Measurements from ENCODE around the gene ZNF664.

DNA sequence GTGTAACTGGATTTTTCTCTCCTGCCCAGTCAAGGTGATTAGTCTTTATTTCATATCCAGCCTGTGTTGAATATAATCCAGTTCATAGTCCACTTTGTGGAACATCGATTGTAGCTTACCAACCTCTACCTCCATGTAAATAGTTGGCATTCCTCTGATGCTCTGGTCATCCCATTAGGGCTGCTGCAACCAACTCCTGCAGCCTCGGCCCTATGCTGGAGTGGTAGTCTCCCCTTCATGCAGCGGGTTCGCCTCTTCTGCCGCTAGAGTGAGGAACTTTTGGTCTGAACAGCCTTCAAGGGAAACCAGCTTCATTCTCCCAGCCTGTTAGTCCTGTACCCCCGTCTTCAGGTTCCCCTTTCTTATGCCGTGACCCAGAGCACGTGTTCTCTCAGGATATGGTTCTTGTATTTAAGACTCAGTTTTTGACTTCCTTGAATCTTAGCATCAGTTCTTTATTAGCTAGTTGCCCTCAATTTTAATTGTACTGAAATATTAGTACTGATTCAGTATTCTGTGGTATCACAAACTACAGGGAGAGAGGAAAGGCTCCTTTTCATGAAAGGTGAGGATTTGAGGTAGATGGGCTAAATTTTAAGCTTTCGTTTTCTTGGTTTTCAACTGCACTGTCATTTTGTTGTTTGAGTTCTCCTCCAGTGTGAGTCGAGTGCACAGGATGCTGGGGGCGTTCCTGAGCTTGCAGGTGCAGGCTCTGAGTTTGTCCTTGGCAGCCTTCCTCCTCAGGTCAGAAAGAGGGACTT lies 33.2 kb downstream of the ZNF664 start:
- no peak for TF ChIP-seq RAD21 (conservative IDR thresholded peaks at IDR 0.05)
- no peak for TF ChIP-seq EZH2 (IDR thresholded peaks at IDR 0.05; ENCODE audit: borderline replicate concordance, insufficient read depth, low read length, poor library complexity, severe bottlenecking)
- TF ChIP-seq POLR2AphosphoS5 (IDR thresholded peaks at IDR 0.05): no peak
- TF ChIP-seq, protein P1, sequence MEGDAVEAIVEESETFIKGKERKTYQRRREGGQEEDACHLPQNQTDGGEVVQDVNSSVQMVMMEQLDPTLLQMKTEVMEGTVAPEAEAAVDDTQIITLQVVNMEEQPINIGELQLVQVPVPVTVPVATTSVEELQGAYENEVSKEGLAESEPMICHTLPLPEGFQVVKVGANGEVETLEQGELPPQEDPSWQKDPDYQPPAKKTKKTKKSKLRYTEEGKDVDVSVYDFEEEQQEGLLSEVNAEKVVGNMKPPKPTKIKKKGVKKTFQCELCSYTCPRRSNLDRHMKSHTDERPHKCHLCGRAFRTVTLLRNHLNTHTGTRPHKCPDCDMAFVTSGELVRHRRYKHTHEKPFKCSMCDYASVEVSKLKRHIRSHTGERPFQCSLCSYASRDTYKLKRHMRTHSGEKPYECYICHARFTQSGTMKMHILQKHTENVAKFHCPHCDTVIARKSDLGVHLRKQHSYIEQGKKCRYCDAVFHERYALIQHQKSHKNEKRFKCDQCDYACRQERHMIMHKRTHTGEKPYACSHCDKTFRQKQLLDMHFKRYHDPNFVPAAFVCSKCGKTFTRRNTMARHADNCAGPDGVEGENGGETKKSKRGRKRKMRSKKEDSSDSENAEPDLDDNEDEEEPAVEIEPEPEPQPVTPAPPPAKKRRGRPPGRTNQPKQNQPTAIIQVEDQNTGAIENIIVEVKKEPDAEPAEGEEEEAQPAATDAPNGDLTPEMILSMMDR (IDR thresholded peaks at IDR 0.05; ENCODE audit: poor library complexity, severe bottlenecking): no peak
- TF ChIP-seq, protein P2, sequence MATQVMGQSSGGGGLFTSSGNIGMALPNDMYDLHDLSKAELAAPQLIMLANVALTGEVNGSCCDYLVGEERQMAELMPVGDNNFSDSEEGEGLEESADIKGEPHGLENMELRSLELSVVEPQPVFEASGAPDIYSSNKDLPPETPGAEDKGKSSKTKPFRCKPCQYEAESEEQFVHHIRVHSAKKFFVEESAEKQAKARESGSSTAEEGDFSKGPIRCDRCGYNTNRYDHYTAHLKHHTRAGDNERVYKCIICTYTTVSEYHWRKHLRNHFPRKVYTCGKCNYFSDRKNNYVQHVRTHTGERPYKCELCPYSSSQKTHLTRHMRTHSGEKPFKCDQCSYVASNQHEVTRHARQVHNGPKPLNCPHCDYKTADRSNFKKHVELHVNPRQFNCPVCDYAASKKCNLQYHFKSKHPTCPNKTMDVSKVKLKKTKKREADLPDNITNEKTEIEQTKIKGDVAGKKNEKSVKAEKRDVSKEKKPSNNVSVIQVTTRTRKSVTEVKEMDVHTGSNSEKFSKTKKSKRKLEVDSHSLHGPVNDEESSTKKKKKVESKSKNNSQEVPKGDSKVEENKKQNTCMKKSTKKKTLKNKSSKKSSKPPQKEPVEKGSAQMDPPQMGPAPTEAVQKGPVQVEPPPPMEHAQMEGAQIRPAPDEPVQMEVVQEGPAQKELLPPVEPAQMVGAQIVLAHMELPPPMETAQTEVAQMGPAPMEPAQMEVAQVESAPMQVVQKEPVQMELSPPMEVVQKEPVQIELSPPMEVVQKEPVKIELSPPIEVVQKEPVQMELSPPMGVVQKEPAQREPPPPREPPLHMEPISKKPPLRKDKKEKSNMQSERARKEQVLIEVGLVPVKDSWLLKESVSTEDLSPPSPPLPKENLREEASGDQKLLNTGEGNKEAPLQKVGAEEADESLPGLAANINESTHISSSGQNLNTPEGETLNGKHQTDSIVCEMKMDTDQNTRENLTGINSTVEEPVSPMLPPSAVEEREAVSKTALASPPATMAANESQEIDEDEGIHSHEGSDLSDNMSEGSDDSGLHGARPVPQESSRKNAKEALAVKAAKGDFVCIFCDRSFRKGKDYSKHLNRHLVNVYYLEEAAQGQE (IDR thresholded peaks at IDR 0.05; ENCODE audit: borderline replicate concordance): no peak
